IMR-90 (cell line): ENCODE measurements around the gene TFB2M.

Experiments
- CHD1 ChIP-seq: IDR thresholded peaks from 2 replicates; pipeline ENCODE4 v1.6.1; 2012; ENCODE audit warnings: low read depth, low read length, improper control_type of control experiment
- CTCF ChIP-seq: conservative IDR thresholded peaks from 2 replicates; pipeline ENCODE4 v1.5.1; 2012; ENCODE audit warnings: mild to moderate bottlenecking, low read depth, low read length, improper control_type of control experiment
- ELK1 ChIP-seq: fragments of 150-350 bp; IDR thresholded peaks from 2 replicates; pipeline ENCODE4 v1.6.1; 2016; ENCODE audit warnings: low read depth, mild to moderate bottlenecking, low read length, moderate library complexity, borderline replicate concordance
- MAFK ChIP-seq: IDR thresholded peaks from 2 replicates; pipeline ENCODE4 v1.6.1; 2012; ENCODE audit warnings: low read depth, low read length, improper control_type of control experiment
- MXI1 ChIP-seq: IDR thresholded peaks from 2 replicates; pipeline ENCODE4 v1.6.1; 2012; ENCODE audit warnings: low read depth, mild to moderate bottlenecking, low read length, moderate library complexity, borderline replicate concordance
- POLR2A ChIP-seq: IDR thresholded peaks from 2 replicates; pipeline ENCODE4 v1.6.1; 2012; ENCODE audit warnings: mild to moderate bottlenecking, low read depth, low read length
- RAD21 ChIP-seq: IDR thresholded peaks from 2 replicates; pipeline ENCODE4 v1.6.1; 2012; ENCODE audit warnings: low read length, improper control_type of control experiment
- RCOR1 ChIP-seq: IDR thresholded peaks from 2 replicates; pipeline ENCODE4 v1.6.1; 2012; ENCODE audit warnings: mild to moderate bottlenecking, low read length, improper control_type of control experiment; ENCODE audit not compliant: insufficient replicate concordance
- RFX5 ChIP-seq: IDR thresholded peaks from 2 replicates; pipeline ENCODE4 v1.8.0; 2012; ENCODE audit warnings: low read depth, mild to moderate bottlenecking, low read length, moderate library complexity
- SMC3 ChIP-seq: fragments of 150-350 bp; IDR thresholded peaks from 2 replicates; pipeline ENCODE4 v1.6.1; 2016; ENCODE audit warnings: low read depth, mild to moderate bottlenecking, antibody characterized with exemption, low read length, moderate library complexity
- USF2 ChIP-seq: fragments of 150-350 bp; IDR thresholded peaks from 2 replicates; pipeline ENCODE4 v1.6.1; 2017; ENCODE audit warnings: mild to moderate bottlenecking, antibody characterized with exemption, low read length, low read depth

- TF ChIP-seq CTCF = no peak
- no peak for TF ChIP-seq MAFK
- no peak for TF ChIP-seq POLR2A
- no peak for TF ChIP-seq SMC3
- no peak for TF ChIP-seq MXI1
- no peak for TF ChIP-seq CHD1
- no peak for TF ChIP-seq RAD21
- TF ChIP-seq RFX5 = no peak
- TF ChIP-seq USF2 = no peak
- no peak for TF ChIP-seq RCOR1
- no peak for TF ChIP-seq ELK1
Observed at GRCh38 chr1:246602194-246602593, 36.1 kb upstream of the TFB2M start.
